ENCODE results near the gene ALDH5A1. TPM values are rescaled to one million over a fixed set of nuclear protein-coding genes. Genes with fewer than 3 reads are reported as not detected.
A peak's percentile ranks its signal among the peaks of the same experiment; 100 is the strongest.

Gene ALDH5A1
- total RNA-seq, 1 experiment from 2014 or later, result 2.1 TPM

GRCh38 chr6:24569811-24570210 is 75.0 kb downstream of the ALDH5A1 start:
- no peak for DNase-seq (ENCODE audit: low read depth)

- DNase-seq (ENCODE audit: low read depth), result no peak
Observed at GRCh38 chr6:24571361-24571760, 76.6 kb downstream of the ALDH5A1 start.

GRCh38 chr6:24574809-24575208 is 80.0 kb downstream of the ALDH5A1 start:
- peak; percentile 19 for DNase-seq (ENCODE audit: low read depth)

GRCh38 chr6:24576447-24576846 is 81.7 kb downstream of the ALDH5A1 start:
- DNase-seq (ENCODE audit: low read depth), result peak; percentile 12

- DNase-seq (ENCODE audit: low read depth), result peak; percentile 68
Observed at GRCh38 chr6:24581084-24581669, 86.4 kb downstream of the ALDH5A1 start.

GRCh38 chr6:24583463-24584381 is 89.0 kb downstream of the ALDH5A1 start:
- DNase-seq (ENCODE audit: low read depth), result peak; percentile 66

- DNase-seq (ENCODE audit: low read depth), result no peak
Observed at GRCh38 chr6:24584382-24584720, 89.6 kb downstream of the ALDH5A1 start.

Other genes with a start within 250 kb of the ALDH5A1 start
- gene DCDC2, start 136.9 kb upstream of the ALDH5A1 start, total RNA-seq (2014; rRNA removed; shearing (Covaris generic)), result 0.24 and 0.51 TPM in 2 replicates
- 39.1 and 46.7 TPM in 2 replicates for gene MRS2, start 92.0 kb upstream of the ALDH5A1 start, total RNA-seq (2014; rRNA removed; shearing (Covaris generic))
- gene GPLD1, start 5.4 kb upstream of the ALDH5A1 start, total RNA-seq (2014; rRNA removed; shearing (Covaris generic)), result 0.33 and 2.5 TPM in 2 replicates
- gene KIAA0319, start 151.2 kb downstream of the ALDH5A1 start, total RNA-seq (2014; rRNA removed; shearing (Covaris generic)), result 0.63 and 0.71 TPM in 2 replicates
- gene TDP2, start 171.9 kb downstream of the ALDH5A1 start, total RNA-seq (2014; rRNA removed; shearing (Covaris generic)), result 25.3 and 30.1 TPM in 2 replicates
- 9.7 and 11.0 TPM in 2 replicates for gene ACOT13, start 172.1 kb downstream of the ALDH5A1 start, total RNA-seq (2014; rRNA removed; shearing (Covaris generic))
- gene C6orf62, start 224.2 kb downstream of the ALDH5A1 start, total RNA-seq (2014; rRNA removed; shearing (Covaris generic)), result 132 and 133 TPM in 2 replicates